RWPE2 (cell line): ENCODE data around the gene CLTA.

Source experiments
- ATAC-seq: fragments of 200-7000 bp; cut with Tn5 transposase; 3 replicates; pipeline ENCODE4 v1.9.1; 2021; ENCODE audit warnings: low read depth
- DNase-seq: peaks from one replicate; pipeline ENCODE4 v3.0.0-alpha.2; 2020; ENCODE audit warnings: low spot score
- H3K27ac ChIP-seq: fragments of 450-650 bp; 2 replicates; pipeline ENCODE4 v1.5.1; 2017; ENCODE audit warnings: mild to moderate bottlenecking; ENCODE audit not compliant: poor library complexity, severe bottlenecking
- H3K27me3 ChIP-seq: fragments of 250-450 bp; sonication (Bioruptor Pico); 2 replicates; pipeline ENCODE4 v1.5.1; 2021; ENCODE audit warnings: mild to moderate bottlenecking, moderate library complexity; ENCODE audit not compliant: insufficient read depth, poor library complexity, severe bottlenecking
- H3K36me3 ChIP-seq: fragments of 250-450 bp; sonication (Bioruptor Pico); 2 replicates; pipeline ENCODE4 v1.5.1; 2020; ENCODE audit warnings: low read depth, mild to moderate bottlenecking, moderate library complexity
- H3K4me1 ChIP-seq: fragments of 250-450 bp; sonication (Bioruptor Pico); 2 replicates; pipeline ENCODE4 v1.5.1; 2021; ENCODE audit warnings: mild to moderate bottlenecking, moderate library complexity; ENCODE audit not compliant: insufficient read depth, poor library complexity, severe bottlenecking
- H3K4me3 ChIP-seq: fragments of 250-450 bp; sonication (Bioruptor Pico); 2 replicates; pipeline ENCODE4 v1.5.1; 2021; ENCODE audit warnings: mild to moderate bottlenecking, moderate library complexity; ENCODE audit not compliant: severe bottlenecking
- H3K9me3 ChIP-seq: fragments of 250-450 bp; sonication (Bioruptor Pico); 2 replicates; pipeline ENCODE4 v1.5.1; 2021; ENCODE audit warnings: mild to moderate bottlenecking, moderate library complexity; ENCODE audit not compliant: severe bottlenecking
- CTCF ChIP-seq: fragments of 450-650 bp; IDR thresholded peaks from one replicate; pipeline ENCODE4 v1.5.1; 2017; ENCODE audit warnings: mild to moderate bottlenecking, moderate library complexity; ENCODE audit not compliant: poor library complexity, severe bottlenecking

The CLTA gene

DNA sequence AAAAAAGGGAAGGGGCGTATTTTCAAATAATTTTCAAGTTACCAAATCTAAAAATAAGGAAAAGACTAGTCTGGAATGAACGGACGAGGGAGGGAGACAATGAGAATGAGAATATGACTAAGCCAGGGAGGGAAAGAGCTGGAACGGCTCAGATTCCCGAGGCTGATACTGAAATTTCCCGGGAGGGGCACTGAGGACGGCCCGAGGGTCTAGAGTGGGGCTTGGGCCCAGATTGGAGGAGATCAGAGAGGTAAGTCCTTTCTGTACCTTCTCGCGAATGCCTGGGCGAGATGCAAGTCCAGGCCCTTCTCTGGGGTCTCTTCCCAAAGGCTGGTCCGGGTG lies 24.9 kb upstream of the CLTA start:
- Histone ChIP-seq H3K27ac (no peak overlapping the region), H3K4me3 (no peak overlapping the region)

GRCh38 chr9:36166168-36166927 lies 24.4 kb upstream of the CLTA start:
- H3K9me3 ChIP-seq, result no peaks in the 10 kb centered on the region
- no peak overlapping the region for H3K27ac ChIP-seq
- no peaks in the 10 kb centered on the region for H3K36me3 ChIP-seq
- peaks cover 14% of the 10 kb centered on the region for H3K4me1 ChIP-seq
- peak overlapping the region; percentile 19 for H3K4me3 ChIP-seq
- peak; percentile 83 for ATAC-seq
- TF ChIP-seq CTCF, result peak; percentile 97
- DNase-seq, result no peak
- H3K27me3 ChIP-seq, result no peaks in the 10 kb centered on the region

More for the DNA sequence above, 24.9 kb upstream of the CLTA start:
- peaks cover 14% of the 10 kb centered on the region for H3K4me1 ChIP-seq
- ATAC-seq (no peak), DNase-seq (no peak)
- no peaks in the 10 kb centered on the region for H3K27me3 ChIP-seq
- no peak for TF ChIP-seq CTCF
- no peaks in the 10 kb centered on the region for H3K9me3 ChIP-seq
- no peaks in the 10 kb centered on the region for H3K36me3 ChIP-seq

DNA sequence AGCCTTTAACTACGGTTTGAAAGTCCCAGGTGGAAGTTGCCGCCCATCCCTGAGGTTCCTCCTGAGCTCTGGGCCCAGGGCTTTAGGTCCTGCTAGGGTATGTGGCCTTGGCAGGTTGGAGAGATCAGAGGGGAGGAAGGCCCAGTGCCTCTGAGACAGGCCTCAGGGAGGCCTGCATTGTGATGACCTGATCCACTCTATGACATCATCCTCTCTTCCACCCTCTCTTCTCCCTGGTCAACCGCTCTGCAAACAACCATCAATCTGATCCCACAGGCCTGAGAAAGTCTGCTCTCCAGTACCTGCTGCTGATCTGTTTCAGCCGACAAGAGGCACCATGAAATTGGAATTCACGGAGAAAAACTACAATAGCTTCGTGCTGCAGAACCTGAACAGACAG lies 21.6 kb upstream of the CLTA start, which contains the start of gene CCIN:
TSS of gene CCIN (plus strand) at position 223 of the 400 bp plus-strand sequence. CDS start at position 338, 115 bp downstream.
- Histone ChIP-seq H3K4me1 (no peaks in the 10 kb centered on the region), H3K9me3 (no peaks in the 10 kb centered on the region), H3K36me3 (no peaks in the 10 kb centered on the region), H3K27ac (no peak within 1 kb of the TSS), H3K4me3 (no peak within 1 kb of the TSS), H3K27me3 (no peaks in the 10 kb centered on the region)
- DNase-seq (no peak), ATAC-seq (no peak)
- no peak for TF ChIP-seq CTCF

- Histone ChIP-seq H3K27ac (no peak overlapping the region), H3K36me3 (no peaks in the 10 kb centered on the region), H3K27me3 (no peaks in the 10 kb centered on the region), H3K4me1 (no peaks in the 10 kb centered on the region), H3K4me3 (no peak overlapping the region), H3K9me3 (no peaks in the 10 kb centered on the region)
- DNase-seq (no peak), ATAC-seq (no peak)
- TF ChIP-seq CTCF, result no peak
Measured at GRCh38 chr9:36169708-36170107, 21.0 kb upstream of the CLTA start.

- TF ChIP-seq CTCF, result no peak
- ATAC-seq, result no peak
- Histone ChIP-seq H3K9me3 (no peaks in the 10 kb centered on the region), H3K27ac (no peak overlapping the region), H3K36me3 (no peaks in the 10 kb centered on the region), H3K4me3 (no peak overlapping the region), H3K4me1 (no peaks in the 10 kb centered on the region), H3K27me3 (no peaks in the 10 kb centered on the region)
- DNase-seq, result no peak
Measured at GRCh38 chr9:36170531-36170930, 20.2 kb upstream of the CLTA start.
